A673 (cell line): ENCODE data around the gene UCP2.

ENCODE experiments used
- CTCF ChIP-seq: fragments of 300-800, 200-600 bp; sonication (generic); conservative IDR thresholded peaks from 2 replicates; pipeline ENCODE4 v1.5.1; 2017; ENCODE audit warnings: low read depth, mild to moderate bottlenecking, antibody characterized with exemption, low read length, moderate library complexity, mixed read lengths
- EZH2 ChIP-seq: fragments of 200-600 bp; sonication (generic); IDR thresholded peaks from 2 replicates; pipeline ENCODE4 v1.6.1; 2017; ENCODE audit warnings: borderline replicate concordance, low read depth, mild to moderate bottlenecking, mixed read lengths, antibody characterized with exemption, low read length; ENCODE audit not compliant: poor library complexity, severe bottlenecking

- TF ChIP-seq CTCF: no peak
- TF ChIP-seq EZH2: no peak
Observed at GRCh38 chr11:73976451-73977151, 6.0 kb downstream of the UCP2 start.
